OCI-LY1 (cell line): ENCODE measurements around the gene TRIM28.
"Not testable (repeated sequence)": the region's sequence is repeated elsewhere in the genome, so short reads cannot be mapped to it uniquely, and the experiment has no call there.

Source experiments
- H2AFZ ChIP-seq: fragments of 200-600 bp; sonication (generic), shearing (Covaris generic); 2 replicates; pipeline ENCODE4 v1.6.0; 2014; ENCODE audit warnings: antibody characterized with exemption, mild to moderate bottlenecking, low read length
- H3F3A ChIP-seq: fragments of 200-600 bp; sonication (generic), shearing (Covaris generic); 2 replicates; pipeline ENCODE4 v1.6.0; 2014; ENCODE audit warnings: mild to moderate bottlenecking, antibody characterized with exemption, low read length, moderate library complexity; ENCODE audit not compliant: insufficient read depth
- H3K27ac ChIP-seq: fragments of 200-600 bp; sonication (generic); 2 replicates; pipeline ENCODE4 v1.5.1; 2014; ENCODE audit warnings: low read length, mixed run types, mild to moderate bottlenecking, low read depth; ENCODE audit not compliant: poor library complexity, severe bottlenecking
- H3K27me3 ChIP-seq: fragments of 200-600 bp; sonication (generic); 2 replicates; pipeline ENCODE4 v1.6.0; 2014; ENCODE audit warnings: antibody characterized with exemption, mild to moderate bottlenecking, low read length, moderate library complexity; ENCODE audit not compliant: insufficient read depth
- H3K36me3 ChIP-seq: fragments of 200-600 bp; sonication (generic); 2 replicates; pipeline ENCODE4 v1.6.1; 2014; ENCODE audit warnings: mild to moderate bottlenecking, antibody characterized with exemption, low read length, moderate library complexity, mixed read lengths; ENCODE audit not compliant: insufficient read depth
- H3K4me1 ChIP-seq: fragments of 200-600 bp; sonication (generic); 2 replicates; pipeline ENCODE4 v1.5.1; 2014; ENCODE audit warnings: mild to moderate bottlenecking, low read length, moderate library complexity; ENCODE audit not compliant: insufficient read depth, severe bottlenecking
- H3K4me2 ChIP-seq: fragments of 200-600 bp; sonication (generic), shearing (Covaris generic); 2 replicates; pipeline ENCODE4 v1.6.1; 2014; ENCODE audit warnings: low read length
- H3K4me3 ChIP-seq: fragments of 200-600 bp; sonication (generic); 2 replicates; pipeline ENCODE4 v1.5.1; 2014; ENCODE audit warnings: low read length, low read depth, mild to moderate bottlenecking, mixed read lengths; ENCODE audit not compliant: poor library complexity, severe bottlenecking
- H3K79me2 ChIP-seq: fragments of 200-600 bp; shearing (Covaris generic); 2 replicates; pipeline ENCODE4 v1.6.1; 2016; ENCODE audit warnings: mixed run types, low read length, mixed read lengths; ENCODE audit not compliant: insufficient read depth
- H3K9ac ChIP-seq: fragments of 200-600 bp; sonication (generic), shearing (Covaris generic); 2 replicates; pipeline ENCODE4 v1.6.1; 2014; ENCODE audit warnings: mild to moderate bottlenecking, low read length, mixed read lengths
- H3K9me2 ChIP-seq: fragments of 200-600 bp; sonication (generic), shearing (Covaris generic); 2 replicates; pipeline ENCODE4 v1.6.1; 2014; ENCODE audit warnings: low read depth, mild to moderate bottlenecking, low read length, mixed read lengths
- H3K9me3 ChIP-seq: fragments of 200-600 bp; shearing (Covaris generic); 2 replicates; pipeline ENCODE4 v1.6.1; 2014; ENCODE audit warnings: low read length, mixed read lengths
- H4K20me1 ChIP-seq: fragments of 200-600 bp; sonication (generic), shearing (Covaris generic); 2 replicates; pipeline ENCODE4 v1.6.0; 2016; ENCODE audit warnings: mild to moderate bottlenecking, low read length; ENCODE audit not compliant: insufficient read depth
- CTCF ChIP-seq: fragments of 200-600 bp; sonication (generic), shearing (Covaris generic); IDR thresholded peaks from 2 replicates; pipeline ENCODE4 v1.5.1; 2017; ENCODE audit warnings: mild to moderate bottlenecking, antibody characterized with exemption, low read length, moderate library complexity, mixed read lengths
- EZH2 ChIP-seq: fragments of 200-600 bp; sonication (generic), shearing (Covaris generic); IDR thresholded peaks from 2 replicates; pipeline ENCODE4 v1.8.0; 2017; ENCODE audit warnings: borderline replicate concordance, mixed run types, mild to moderate bottlenecking, antibody characterized with exemption, low read length, moderate library complexity, mixed read lengths

TRIM28 gene

GRCh38 chr19:58499021-58499927 is 44.6 kb upstream of the TRIM28 start:
- H3K4me3 ChIP-seq, result peak overlapping the region; percentile 77
- TF ChIP-seq EZH2, result no peak
- peak; percentile 39; the same call in 1 of the 2 replicates for TF ChIP-seq CTCF
- H3F3A ChIP-seq, result no peaks in the 10 kb centered on the region
- H3K9ac ChIP-seq, result peak overlapping the region; percentile 79
- peak overlapping the region; percentile 43; the same call in 1 of the 2 replicates for H2AFZ ChIP-seq
- H3K27me3 ChIP-seq, result no peaks in the 10 kb centered on the region
- H3K4me1 ChIP-seq, result peaks cover 24% of the 10 kb centered on the region
- no peaks in the 10 kb centered on the region for H3K9me3 ChIP-seq
- no peaks in the 10 kb centered on the region for H4K20me1 ChIP-seq
- H3K27ac ChIP-seq, result peak overlapping the region; percentile 49
- no peaks in the 10 kb centered on the region for H3K36me3 ChIP-seq
- no peaks in the 10 kb centered on the region for H3K9me2 ChIP-seq
- peak overlapping the region; percentile 94 for H3K4me2 ChIP-seq
- H3K79me2 ChIP-seq, result no peaks in the 10 kb centered on the region

- Histone ChIP-seq H3K4me3 (no peak overlapping the region), H3K4me1 (peaks cover 24% of the 10 kb centered on the region), H3K36me3 (no peaks in the 10 kb centered on the region), H3F3A (no peaks in the 10 kb centered on the region), H2AFZ (no peak overlapping the region), H3K27ac (no peak overlapping the region), H4K20me1 (no peaks in the 10 kb centered on the region), H3K9me2 (no peaks in the 10 kb centered on the region), H3K9me3 (no peaks in the 10 kb centered on the region), H3K27me3 (no peaks in the 10 kb centered on the region), H3K79me2 (no peaks in the 10 kb centered on the region), H3K4me2 (no peak overlapping the region), H3K9ac (no peak overlapping the region)
- TF ChIP-seq CTCF, result no peak
- TF ChIP-seq EZH2, result no peak
Measured at GRCh38 chr19:58500242-58500641, 43.6 kb upstream of the TRIM28 start.

DNA sequence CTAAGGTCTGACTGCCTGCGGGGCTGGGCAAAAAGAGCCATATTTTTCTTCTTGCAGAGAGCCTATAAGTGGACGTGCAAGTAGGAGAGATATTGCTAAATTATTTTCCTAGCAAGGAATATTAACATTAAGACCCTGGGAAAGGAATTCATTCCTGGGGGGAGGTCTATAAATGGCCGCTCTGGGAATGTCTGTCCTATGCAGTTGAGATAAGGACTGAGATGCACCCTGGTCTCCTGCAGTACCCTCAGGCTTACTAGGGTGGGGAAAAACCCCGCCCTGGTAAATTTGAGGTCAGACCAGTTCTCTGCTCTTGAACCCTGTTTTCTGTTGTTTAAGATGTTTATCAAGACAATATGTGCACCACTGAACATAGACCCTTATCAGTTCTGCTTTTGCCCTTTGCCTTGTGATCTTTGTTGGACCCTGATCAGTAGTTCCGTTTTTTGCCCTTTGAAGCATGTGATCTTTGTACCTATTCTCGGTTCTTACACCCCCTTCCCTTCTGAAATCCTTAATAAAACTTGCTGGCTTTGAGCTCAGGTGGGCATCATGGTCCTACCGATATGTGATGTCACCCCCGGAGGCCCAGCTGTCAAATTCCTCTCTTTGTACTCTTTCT is 36.2 kb upstream of the TRIM28 start:
- not testable (repeated sequence) for H3K9me2 ChIP-seq, H3K9ac ChIP-seq, H4K20me1 ChIP-seq, H3K9me3 ChIP-seq, H2AFZ ChIP-seq, H3K36me3 ChIP-seq, H3K27me3 ChIP-seq, H3K4me2 ChIP-seq, H3K27ac ChIP-seq, H3K79me2 ChIP-seq, H3K4me1 ChIP-seq, H3F3A ChIP-seq, H3K4me3 ChIP-seq
